Stomach (tissue), 9 donors: ENCODE results near the gene KSR2. TPM values are rescaled to one million over a fixed set of nuclear protein-coding genes. Genes with fewer than 3 reads are reported as not detected.

Experiments
- DNase-seq, 2 donors: peaks; one replicate each; pipeline versions ENCODE4 v3.0.0 to v3.0.0-alpha.2; 2013 to 2019
- H3K27ac ChIP-seq, 5 donors: fragments of 200-600 bp in 4 of 5; sonication (generic) in 4 of 5; one replicate each; pipeline ENCODE4 v1.5.1; 2013 to 2019; ENCODE audit warnings: mild to moderate bottlenecking in 1 of 5, moderate library complexity in 1 of 5
- H3K27me3 ChIP-seq, 3 donors: fragments of 200-600 bp; sonication (generic); one replicate each; pipeline ENCODE4 v1.5.1; 2017 to 2019; ENCODE audit warnings: mixed run types in 1 of 3
- H3K36me3 ChIP-seq, 4 donors: fragments of 200-600 bp; sonication (generic); 1 replicate in 3 of 4; 2 replicates in 1 of 4; pipeline ENCODE4 v1.5.1; 2016 to 2019
- H3K4me1 ChIP-seq, 4 donors: fragments of 200-600 bp; sonication (generic); one replicate each; pipeline ENCODE4 v1.5.1; 2016 to 2019
- H3K4me3 ChIP-seq, 4 donors: fragments of 200-600 bp; sonication (generic) in 3 of 4; one replicate each; pipeline ENCODE4 v1.5.1; 2016 to 2019; ENCODE audit warnings: mild to moderate bottlenecking in 1 of 4
- H3K9me3 ChIP-seq, 4 donors: fragments of 200-600 bp; sonication (generic); one replicate each; pipeline ENCODE4 v1.5.1; 2016 to 2019
- CTCF ChIP-seq, 7 experiments: fragments of 450-650 bp in 4 of 7; fragments of 200-600 bp in 3 of 7; sonication (generic) in 3 of 7; IDR thresholded peaks; one replicate each; pipeline ENCODE4 v1.5.1; 2016 to 2019; ENCODE audit warnings: antibody characterized with exemption in 7 of 7, control low read depth in 2 of 7, mild to moderate bottlenecking in 1 of 7
- EP300 ChIP-seq: sonication (generic); formaldehyde crosslinking; IDR thresholded peaks from one replicate; pipeline ENCODE4 v1.6.1; 2017; ENCODE audit warnings: antibody characterized with exemption
- POLR2A ChIP-seq, 4 donors: fragments of 450-650 bp; IDR thresholded peaks; one replicate each; pipeline ENCODE4 v1.6.1; 2016; ENCODE audit warnings: antibody characterized with exemption in 4 of 4, control low read depth in 2 of 4, mild to moderate bottlenecking in 1 of 4, moderate library complexity in 1 of 4
- POLR2AphosphoS5 ChIP-seq, 3 donors: sonication (generic); formaldehyde crosslinking; IDR thresholded peaks; one replicate each; pipeline ENCODE4 v1.6.1; 2016; ENCODE audit warnings: antibody characterized with exemption in 3 of 3
- WGBS, 5 donors: extraction: QIAGEN DNeasy Blood & Tissue Kit in 3 of 5; methylation state at CpG; one replicate each; pipeline versions ENCODE4 v1.1.5 to v1.1.7; 2013 to 2018; 5-methylcytosine and 5-hydroxymethylcytosine counted together
- intact Hi-C: fragments of 100-400 bp; cut with DNase I; formaldehyde crosslinking; loops from one replicate; pipeline ENCODE4 v1.15.1; 2023; ENCODE audit warnings: low total_unique reads
- polyA plus RNA-seq, 3 donors: library from polyadenylated mRNA; stranded (reverse); fragments of 200-250 nt; gene quantifications; one replicate each; pipeline ENCODE4 v1.2.3, GENCODE V29; 2013
- total RNA-seq, 5 donors: library from RNA; depleted of rRNA; stranded (reverse); fragments of >200 nt; gene quantifications; one replicate each; pipeline versions ENCODE4 v1.1.0 to v1.2.3, GENCODE V29; 2014 to 2016
- donor health status: healthy with polysubstance abuse.
- donor health status: Bipolar disorder and iron deficiency.
- donor health status: healthy.

The KSR2 gene
- total and polyA plus RNA-seq, 8 donors: 0.03 to 1.4 (median 0.26) TPM; not detected in 2

DNA sequence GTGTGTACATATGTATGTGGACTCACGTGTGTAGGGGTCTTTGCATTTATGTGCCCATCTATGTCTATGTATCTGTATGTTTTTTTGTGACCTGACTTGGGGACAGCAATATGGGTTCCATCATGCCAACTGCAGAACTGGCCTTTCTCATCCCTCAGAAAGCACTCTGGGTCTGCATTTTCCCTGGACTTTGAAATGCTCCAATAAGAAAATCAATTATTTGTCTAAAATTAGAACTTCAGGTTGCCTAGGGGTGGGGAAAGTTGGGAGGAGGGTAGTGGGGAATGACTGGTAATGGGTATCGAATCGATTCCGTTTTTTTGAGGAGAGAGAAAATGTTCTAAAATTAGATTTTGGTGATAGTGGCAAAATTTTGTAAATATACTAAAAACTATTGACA, 466.6 kb downstream of the KSR2 start:
- Histone ChIP-seq H3K4me1 (peaks cover 0 to 47% (median 26%) of the 10 kb centered on the region in 4 donors), H3K27ac (peak overlapping the region in 1 of 5 donors; percentile 16), H3K4me3 (no peak overlapping the region), H3K9me3 (no peaks in the 10 kb centered on the region), H3K27me3 (no peaks in the 10 kb centered on the region), H3K36me3 (no peaks in the 10 kb centered on the region)
- WGBS, 5 donors: 75 to 86% (median 76%) methylated on average over 4 of the region's 4 CpGs
- DNase-seq: no peak
- TF ChIP-seq CTCF (IDR thresholded peaks at IDR 0.05): no peak
- no peak for TF ChIP-seq POLR2AphosphoS5 (IDR thresholded peaks at IDR 0.05)
- TF ChIP-seq POLR2A (IDR thresholded peaks at IDR 0.05): no peak
- intact Hi-C loops: no loop called here

- Histone ChIP-seq H3K9me3 (no peaks in the 10 kb centered on the region), H3K4me1 (peaks cover 0 to 43% (median 21%) of the 10 kb centered on the region in 4 donors), H3K27ac (no peak overlapping the region), H3K27me3 (no peaks in the 10 kb centered on the region), H3K36me3 (no peaks in the 10 kb centered on the region), H3K4me3 (no peak overlapping the region)
- peak in 1 of 2 donors; percentile 84 for DNase-seq
- 29 to 47% (median 34%) methylated on average over 7 of the region's 7 CpGs for WGBS, 5 donors
- peak in 2 of 3 donors; percentile 59 to 73 for TF ChIP-seq POLR2AphosphoS5 (IDR thresholded peaks at IDR 0.05)
- TF ChIP-seq CTCF (IDR thresholded peaks at IDR 0.05): no peak
- no peak for TF ChIP-seq POLR2A (IDR thresholded peaks at IDR 0.05)
- no peak for TF ChIP-seq EP300
- intact Hi-C loops: no loop called here
Measured at GRCh38 chr12:117501076-117501869, 467.5 kb downstream of the KSR2 start.

GRCh38 chr12:117499759-117500485, 468.9 kb downstream of the KSR2 start:
- DNase-seq: no peak
- H3K4me1 ChIP-seq: peaks cover 0 to 47% (median 24%) of the 10 kb centered on the region in 4 donors
- TF ChIP-seq EP300 (no peak), CTCF (IDR thresholded peaks at IDR 0.05) (no peak), POLR2A (IDR thresholded peaks at IDR 0.05) (no peak), POLR2AphosphoS5 (IDR thresholded peaks at IDR 0.05) (no peak)
- intact Hi-C loops: no loop called here
- H3K27me3 ChIP-seq: no peaks in the 10 kb centered on the region
- H3K27ac ChIP-seq: no peak overlapping the region
- no peaks in the 10 kb centered on the region for H3K36me3 ChIP-seq
- no peaks in the 10 kb centered on the region for H3K9me3 ChIP-seq
- WGBS, 5 donors: 40 to 62% (median 48%) methylated on average over 8 of the region's 8 CpGs
- H3K4me3 ChIP-seq: no peak overlapping the region

GRCh38 chr12:117498880-117499279, 469.9 kb downstream of the KSR2 start:
- Histone ChIP-seq H3K9me3 (no peaks in the 10 kb centered on the region), H3K27me3 (no peaks in the 10 kb centered on the region), H3K36me3 (no peaks in the 10 kb centered on the region), H3K4me3 (no peak overlapping the region), H3K27ac (no peak overlapping the region), H3K4me1 (peaks cover 0 to 48% (median 25%) of the 10 kb centered on the region in 4 donors)
- intact Hi-C loops: no loop called here
- no peak for DNase-seq
- no peak for TF ChIP-seq CTCF (IDR thresholded peaks at IDR 0.05)
- no peak for TF ChIP-seq POLR2AphosphoS5 (IDR thresholded peaks at IDR 0.05)
- TF ChIP-seq POLR2A (IDR thresholded peaks at IDR 0.05): no peak
- TF ChIP-seq EP300: no peak
- WGBS, 5 donors: 49 to 60% (median 58%) methylated on average over 3 of the region's 3 CpGs
